H1 (cell line): ENCODE results near the gene ERLIN1. TPM values are rescaled to one million over a fixed set of nuclear protein-coding genes. Genes with fewer than 3 reads are reported as not detected.

Experiments used
- CTCF ChIA-PET: fragments of 300-600 bp; sonication (Branson Sonifier 250); formaldehyde crosslinking; loops from one replicate; lab custom pipeline; 2021; ENCODE audit not compliant: partially characterized antibody; lab: Charles Lee
- POLR2A ChIA-PET: fragments of 300-600 bp; sonication (Branson Sonifier 250); formaldehyde crosslinking; loops from one replicate; lab custom pipeline; 2021; ENCODE audit warnings: inconsistent platforms; ENCODE audit not compliant: partially characterized antibody; lab: Charles Lee
- DNase-seq, 2 experiments: peaks; one replicate each; pipeline versions ENCODE4 v3.0.0 to v3.0.0-alpha.2; 2010 to 2022; ENCODE audit warnings: low spot score in 2 of 2, low read depth in 1 of 2, mixed read lengths in 1 of 2
- FAIRE-seq: peaks from 2 replicates; lab custom pipeline; 2011; peaks lifted over from hg19 to GRCh38; lab: Jason Lieb, UNC
- H2AFZ ChIP-seq: 2 replicates; pipeline ENCODE4 v1.8.1; 2012; ENCODE audit warnings: low read length, inconsistent platforms
- H2AK5ac ChIP-seq: 2 replicates; pipeline ENCODE4 v1.6.1; 2013; ENCODE audit warnings: low read depth, low read length
- H2BK120ac ChIP-seq: replicated peaks from 2 replicates; pipeline ENCODE3; 2013; ENCODE audit warnings: low read depth, low read length, inconsistent platforms
- H2BK12ac ChIP-seq: 2 replicates; pipeline ENCODE4 v1.6.1; 2013; ENCODE audit warnings: low read depth, low read length
- H2BK15ac ChIP-seq: 2 replicates; pipeline ENCODE4 v1.6.1; 2013; ENCODE audit warnings: low read length
- H2BK20ac ChIP-seq: 2 replicates; pipeline ENCODE4 v1.6.1; 2013; ENCODE audit warnings: low read length
- H2BK5ac ChIP-seq: 2 replicates; pipeline ENCODE4 v1.6.1; 2013; ENCODE audit warnings: low read depth, low read length
- H3K14ac ChIP-seq: 2 replicates; pipeline ENCODE4 v1.6.1; 2013; ENCODE audit warnings: inconsistent platforms; ENCODE audit not compliant: insufficient read length
- H3K18ac ChIP-seq: 2 replicates; pipeline ENCODE4 v1.6.1; 2013; ENCODE audit warnings: low read length; ENCODE audit errors: extremely low read depth
- H3K23ac ChIP-seq: 2 replicates; pipeline ENCODE4 v1.6.1; 2013; ENCODE audit warnings: inconsistent platforms; ENCODE audit not compliant: insufficient read length
- H3K23me2 ChIP-seq: 2 replicates; pipeline ENCODE4 v1.6.1; 2013; ENCODE audit warnings: low read depth, low read length
- H3K27ac ChIP-seq: 2 replicates; pipeline ENCODE4 v1.6.1; 2011; ENCODE audit warnings: low read depth, low read length, inconsistent platforms
- H3K27me3 ChIP-seq, 4 experiments: replicated peaks in 1 of 4; 1 replicate in 1 of 4; 2 replicates in 3 of 4; pipeline versions ENCODE4 v1.6.1 to v1.8.1; 2011 to 2013; ENCODE audit warnings: low read length in 3 of 4, mild to moderate bottlenecking in 3 of 4, inconsistent platforms in 2 of 4, mixed read lengths in 2 of 4, moderate library complexity in 1 of 4; ENCODE audit not compliant: control insufficient read depth in 3 of 4, insufficient read depth in 3 of 4; ENCODE audit errors: extremely low read depth in 1 of 4
- H3K36me3 ChIP-seq, 4 experiments: 2 replicates each; pipeline versions ENCODE4 v1.6.1 to v1.8.1; 2011 to 2013; ENCODE audit warnings: mild to moderate bottlenecking in 4 of 4, low read length in 3 of 4, moderate library complexity in 2 of 4, control low read depth in 1 of 4, inconsistent platforms in 1 of 4; ENCODE audit not compliant: insufficient read depth in 4 of 4, control insufficient read depth in 2 of 4
- H3K4ac ChIP-seq: replicated peaks from 2 replicates; pipeline ENCODE3; 2013; ENCODE audit warnings: low read length, low read depth, mixed read lengths, inconsistent platforms; ENCODE audit not compliant: insufficient read length
- H3K4me1 ChIP-seq, 4 experiments: replicated peaks in 1 of 4; 1 replicate in 1 of 4; 2 replicates in 3 of 4; pipeline versions ENCODE4 v1.6.1 to v1.8.1; 2011 to 2013; ENCODE audit warnings: low read length in 3 of 4, inconsistent platforms in 2 of 4, mixed read lengths in 1 of 4; ENCODE audit not compliant: insufficient read depth in 4 of 4, control insufficient read depth in 3 of 4
- H3K4me2 ChIP-seq, 2 experiments: 2 replicates each; pipeline versions ENCODE4 v1.6.1 to v1.8.1; 2011 to 2013; ENCODE audit warnings: low read depth in 2 of 2, low read length in 2 of 2, control low read depth in 1 of 2, inconsistent platforms in 1 of 2, mild to moderate bottlenecking in 1 of 2; ENCODE audit not compliant: insufficient read depth in 1 of 2
- H3K4me3 ChIP-seq, 4 experiments: fragments of 200-600, 300-600 bp in 1 of 4; sonication (generic), shearing (Covaris generic), sonication (Bioruptor Twin) in 1 of 4; 2 replicates each; pipeline versions ENCODE4 v1.5.1 to v1.8.1; 2011 to 2016; ENCODE audit warnings: low read length in 4 of 4, low read depth in 3 of 4, control low read depth in 2 of 4, inconsistent platforms in 2 of 4, mild to moderate bottlenecking in 2 of 4, mixed read lengths in 1 of 4, moderate library complexity in 1 of 4; ENCODE audit not compliant: insufficient read depth in 2 of 4; ENCODE audit errors: extremely low read depth in 1 of 4
- H3K56ac ChIP-seq: replicated peaks from 2 replicates; pipeline ENCODE3; 2013; ENCODE audit warnings: low read depth, mild to moderate bottlenecking, mixed read lengths, low read length, inconsistent platforms; ENCODE audit not compliant: insufficient read length
- H3K79me1 ChIP-seq: 2 replicates; pipeline ENCODE4 v1.6.1; 2013; ENCODE audit warnings: low read depth, low read length, control low read depth
- H3K79me2 ChIP-seq, 2 experiments: 2 replicates each; pipeline versions ENCODE4 v1.6.1 to v1.8.1; 2012 to 2013; ENCODE audit warnings: low read length in 2 of 2, mild to moderate bottlenecking in 2 of 2, inconsistent platforms in 1 of 2; ENCODE audit not compliant: insufficient read depth in 2 of 2, control insufficient read depth in 1 of 2
- H3K9ac ChIP-seq, 4 experiments: replicated peaks in 1 of 4; 1 replicate in 1 of 4; 2 replicates in 3 of 4; pipeline versions ENCODE4 v1.6.1 to v1.8.1; 2011 to 2013; ENCODE audit warnings: low read depth in 3 of 4, low read length in 3 of 4, control low read depth in 2 of 4, mild to moderate bottlenecking in 2 of 4, moderate library complexity in 2 of 4, inconsistent platforms in 1 of 4; ENCODE audit errors: extremely low read depth in 1 of 4
- H3K9me3 ChIP-seq, 2 experiments: 2 replicates each; pipeline versions ENCODE4 v1.6.1 to v1.8.1; 2012 to 2013; ENCODE audit warnings: mild to moderate bottlenecking in 2 of 2, moderate library complexity in 2 of 2, control low read depth in 1 of 2, inconsistent platforms in 1 of 2, low read depth in 1 of 2, low read length in 1 of 2, mixed read lengths in 1 of 2; ENCODE audit not compliant: insufficient read depth in 2 of 2
- H4K20me1 ChIP-seq, 2 experiments: replicated peaks in 1 of 2; 2 replicates each; pipeline versions ENCODE3 to v1.8.1; 2011 to 2013; ENCODE audit warnings: inconsistent platforms in 2 of 2, low read length in 2 of 2, mild to moderate bottlenecking in 1 of 2; ENCODE audit not compliant: insufficient read depth in 2 of 2, control insufficient read depth in 1 of 2
- H4K5ac ChIP-seq: 2 replicates; pipeline ENCODE4 v1.6.1; 2013; ENCODE audit warnings: low read length, low read depth, mixed read lengths, inconsistent platforms; ENCODE audit not compliant: insufficient read length
- H4K8ac ChIP-seq: 2 replicates; pipeline ENCODE4 v1.8.0; 2013; ENCODE audit warnings: mild to moderate bottlenecking, moderate library complexity, low read length, inconsistent platforms; ENCODE audit not compliant: insufficient read depth; ENCODE audit errors: extremely low read depth
- H4K91ac ChIP-seq: replicated peaks from 2 replicates; pipeline ENCODE3; 2013; ENCODE audit warnings: low read length, mixed read lengths, inconsistent platforms; ENCODE audit not compliant: insufficient read length
- CREB1 ChIP-seq: IDR thresholded peaks from 2 replicates; pipeline ENCODE4 v1.6.1; 2012; ENCODE audit warnings: inconsistent platforms
- MAFK ChIP-seq: IDR thresholded peaks from 2 replicates; pipeline ENCODE4 v1.6.1; 2012; ENCODE audit warnings: low read depth, mild to moderate bottlenecking, improper control_type of control experiment, low read length
- SIN3A ChIP-seq, 2 experiments: IDR thresholded peaks in 1 of 2; conservative IDR thresholded peaks in 1 of 2; 2 replicates each; pipeline ENCODE4 v1.6.1; 2011 to 2012; ENCODE audit warnings: low read length in 2 of 2, improper control_type of control experiment in 1 of 2, low read depth in 1 of 2, mild to moderate bottlenecking in 1 of 2
- SP2 ChIP-seq: IDR thresholded peaks from 2 replicates; pipeline ENCODE4 v1.6.1; 2012; ENCODE audit warnings: mild to moderate bottlenecking, low read length, inconsistent platforms
- SRF ChIP-seq: IDR thresholded peaks from 2 replicates; pipeline ENCODE4 v1.6.1; 2011; ENCODE audit warnings: mild to moderate bottlenecking, low read depth, low read length, moderate library complexity
- WGBS, 2 experiments: shearing (Covaris generic) in 1 of 2; methylation state at CpG; one replicate each; pipeline versions ENCODE4 v1.1.6 to v1.1.7; 2013 to 2015; ENCODE audit warnings: low lambda C conversion rate in 2 of 2, mixed read lengths in 2 of 2, inconsistent platforms in 1 of 2, low coverage in 1 of 2, missing lambda C conversion rate in 1 of 2; ENCODE audit not compliant: insufficient replicate concordance in 2 of 2, insufficient coverage in 1 of 2, insufficient read length in 1 of 2; ENCODE audit errors: extremely low coverage in 1 of 2, missing lambda C conversion rate in 1 of 2; 5-methylcytosine and 5-hydroxymethylcytosine counted together
- polyA plus RNA-seq, 7 experiments: library from polyadenylated mRNA; depleted of rRNA in 3 of 7; stranded (reverse) in 5 of 7; unstranded in 2 of 7; fragments of >200 nt in 5 of 7; fragments of 200-250 nt in 2 of 7; gene quantifications; 1 replicate in 5 of 7; 2 replicates in 1 of 7; 4 replicates in 1 of 7; pipeline versions ENCODE4 v1.2.1 to v1.2.3, GENCODE V29; 2011 to 2013; ENCODE audit warnings: missing spikeins in 2 of 7, mixed read lengths in 2 of 7
- total RNA-seq: library from RNA; stranded (reverse); fragmentation: NEBNext Ultra II Directional; extraction: Animal tissue kit (Norgen Biotek cat#: 25700); gene quantifications from 2 replicates; pipeline ENCODE4 v1.2.1, GENCODE V29; 2021

ERLIN1 gene
- total and polyA plus RNA-seq, 2 of the 8 experiments (the other 6 are each of a cell fraction or from before 2014, with no cell fraction given) = 16.5 to 32.0 TPM

- no peak overlapping the region for H2BK15ac ChIP-seq
- H3K9me3 ChIP-seq = no peaks in the 10 kb centered on the region
- ChIA-PET POLR2A (no interaction called here), CTCF (no interaction called here)
- H3K14ac ChIP-seq = no peak overlapping the region
- peaks cover 3 to 32% (median 28%) of the 10 kb centered on the region in 4 experiments; a peak in 6 of 8 replicates for H3K36me3 ChIP-seq
- FAIRE-seq = no peak
- H3K56ac ChIP-seq = no peak overlapping the region
- no peak overlapping the region for H4K91ac ChIP-seq
- DNase-seq = no peak
- no peaks in the 10 kb centered on the region for H4K20me1 ChIP-seq
- 89% methylated on average over 4 of the region's 4 CpGs; no CpG with 5 or more reads in 1 of the 2 experiments for WGBS, 2 experiments
- no peak overlapping the region for H4K5ac ChIP-seq
- H3K4me1 ChIP-seq = peaks cover 0 to 2% (median 0%) of the 10 kb centered on the region in 4 experiments; a peak in 1 of 7 replicates
- no peaks in the 10 kb centered on the region for H3K79me2 ChIP-seq
- H4K8ac ChIP-seq = no peak overlapping the region
- H3K9ac ChIP-seq = no peak overlapping the region
- no peak overlapping the region for H2BK5ac ChIP-seq
- no peaks in the 10 kb centered on the region for H3K27me3 ChIP-seq
- no peak overlapping the region for H2BK20ac ChIP-seq
- no peak overlapping the region for H2AK5ac ChIP-seq
- H2AFZ ChIP-seq = no peak overlapping the region
- no peak overlapping the region for H3K23ac ChIP-seq
- H3K79me1 ChIP-seq = 0 out of 2 replicates have a peak, but pooled peaks cover 2% of the 10 kb centered on the region
- no peak overlapping the region for H3K4ac ChIP-seq
- no peak overlapping the region for H3K27ac ChIP-seq
- H3K4me3 ChIP-seq = no peak overlapping the region
- no peak overlapping the region for H2BK12ac ChIP-seq
- H3K18ac ChIP-seq = no peak overlapping the region
- H3K23me2 ChIP-seq = no peaks in the 10 kb centered on the region
- no peak overlapping the region for H2BK120ac ChIP-seq
- H3K4me2 ChIP-seq = no peak overlapping the region
- no peak for TF ChIP-seq SP2
- TF ChIP-seq SIN3A (conservative IDR thresholded peaks at IDR 0.05 in 1 of 2, IDR thresholded peaks at IDR 0.05 in 1 of 2; ENCODE audit: low read depth in 1 of 2, low read length in 2 of 2) = no peak
- TF ChIP-seq SRF = no peak
- no peak for TF ChIP-seq MAFK
- TF ChIP-seq CREB1 = no peak
Observed at GRCh38 chr10:100153239-100153825, 32.5 kb downstream of the ERLIN1 start.
